ENCODE data around the gene ZMIZ1.
A peak's percentile ranks its signal among the peaks of the same experiment; 100 is the strongest.

Gene ZMIZ1

DNA sequence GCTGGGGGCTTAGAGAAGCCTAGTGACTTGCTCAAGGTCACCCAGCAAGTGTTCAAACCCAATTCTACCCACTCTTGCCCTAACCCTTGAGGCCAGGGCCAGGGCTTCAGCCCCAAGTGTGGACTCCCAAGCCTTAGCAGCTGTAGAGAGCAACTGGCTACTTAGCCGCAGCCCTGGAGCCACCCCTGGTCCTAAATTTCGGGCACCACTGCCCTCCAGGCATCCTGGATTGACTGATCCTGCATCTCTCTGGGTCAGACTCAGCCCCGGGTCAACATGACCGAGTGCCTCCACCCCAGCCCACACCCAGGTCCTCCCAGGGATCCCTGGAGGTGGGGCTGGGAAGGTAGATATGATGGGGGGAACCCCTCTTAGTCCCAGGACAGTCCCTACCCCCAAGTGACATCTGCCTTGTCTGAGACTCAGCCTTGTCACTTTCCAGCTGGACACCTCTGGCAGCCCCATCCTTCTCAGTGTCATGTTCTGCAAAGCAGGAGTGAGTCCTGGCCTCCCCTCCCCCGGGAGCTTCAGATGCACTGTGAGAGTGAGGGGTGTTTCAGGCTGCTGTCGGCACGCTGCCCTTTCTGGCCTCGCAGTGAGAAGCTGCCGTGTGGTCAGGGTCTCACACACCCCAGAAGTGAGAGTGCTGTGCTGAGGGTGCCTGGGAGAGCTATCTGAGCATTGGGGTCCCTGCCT, 89.8 kb downstream of the ZMIZ1 start:
- peak; percentile 42 for DNase-seq

DNA sequence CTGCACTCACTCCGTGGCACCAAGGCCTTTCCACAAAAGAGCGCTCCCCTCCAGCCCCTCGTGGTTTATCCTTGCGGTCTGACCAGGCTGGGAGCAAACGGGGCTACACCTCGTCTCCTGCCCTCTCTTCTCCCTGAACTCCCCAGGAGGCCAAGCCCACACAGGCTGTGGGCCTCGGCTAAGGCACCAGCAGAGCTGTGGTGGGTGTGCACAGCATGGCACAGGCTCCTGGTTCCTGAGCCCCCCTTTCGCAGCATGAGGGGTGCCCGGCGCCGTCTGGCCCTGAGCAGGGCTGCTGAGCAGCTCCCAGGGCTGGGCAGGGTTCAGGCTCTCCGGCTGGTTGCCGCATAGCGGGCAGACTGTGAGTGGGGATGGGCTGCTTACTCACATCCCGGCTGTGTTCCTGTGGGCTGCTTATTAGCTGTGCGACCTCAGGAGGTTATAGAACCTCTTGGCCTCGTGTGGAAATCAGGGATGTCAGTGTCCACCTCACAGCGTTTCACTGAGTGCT, 90.4 kb downstream of the ZMIZ1 start:
- no peak for DNase-seq

DNA sequence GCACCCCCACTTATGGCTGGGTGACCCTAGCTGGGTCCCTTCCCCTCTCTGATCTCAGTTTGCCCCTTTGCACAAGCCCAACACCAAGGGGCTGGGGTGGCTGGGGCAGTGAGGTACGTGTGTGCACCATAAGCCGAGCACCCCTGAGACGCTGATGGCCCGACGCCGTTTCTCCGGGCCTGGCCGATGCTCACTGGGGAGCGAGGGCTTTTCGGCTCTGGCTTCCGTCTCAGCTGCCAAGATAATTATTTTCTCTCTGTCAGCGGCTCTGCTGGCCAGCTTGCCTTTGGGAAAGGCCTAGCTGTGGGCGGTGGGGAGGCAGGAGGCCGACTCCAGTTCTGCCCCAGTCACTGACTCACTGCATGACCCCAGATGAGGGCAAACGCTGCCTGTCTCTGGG, 91.0 kb downstream of the ZMIZ1 start:
- DNase-seq, result no peak

DNA sequence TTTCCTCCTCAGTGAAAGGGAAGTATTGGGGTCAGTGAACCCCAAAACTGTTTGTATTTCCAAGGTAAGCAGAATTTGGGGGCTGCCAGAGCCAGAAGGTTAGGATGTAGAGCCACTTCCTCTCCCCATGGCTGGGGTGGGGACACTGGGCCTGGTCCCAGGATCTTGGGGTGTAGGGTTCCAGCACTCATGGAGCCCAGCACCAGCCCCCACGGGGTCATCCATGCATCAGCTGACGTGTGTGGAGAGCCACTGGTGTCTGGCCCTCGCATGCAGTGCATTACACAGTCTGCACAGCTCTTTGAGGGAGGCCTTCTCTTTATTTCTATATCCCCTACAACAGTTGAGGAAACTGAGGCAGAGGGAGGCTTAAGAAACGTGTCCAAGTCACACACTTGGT, 91.4 kb downstream of the ZMIZ1 start:
- no peak for DNase-seq

DNA sequence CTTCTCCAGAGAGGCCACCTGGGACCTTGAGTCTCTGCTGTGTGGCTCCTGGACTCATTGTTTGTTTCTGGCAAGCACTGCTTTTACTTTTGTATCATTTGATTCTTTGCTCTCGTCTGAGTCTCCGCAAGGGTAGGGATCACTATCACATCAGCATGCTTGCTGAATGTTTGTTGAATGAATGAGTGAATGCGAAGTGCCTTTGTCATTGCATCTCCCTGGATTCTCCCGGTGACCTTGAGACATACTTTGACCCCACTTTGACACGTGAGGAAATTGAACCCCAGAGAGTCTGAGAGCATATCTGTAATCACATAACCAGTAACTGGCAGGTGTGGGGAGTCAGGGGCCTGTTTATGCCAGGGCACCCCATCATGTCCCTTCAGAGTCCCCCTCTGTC, 92.8 kb downstream of the ZMIZ1 start:
- DNase-seq, result no peak

DNA sequence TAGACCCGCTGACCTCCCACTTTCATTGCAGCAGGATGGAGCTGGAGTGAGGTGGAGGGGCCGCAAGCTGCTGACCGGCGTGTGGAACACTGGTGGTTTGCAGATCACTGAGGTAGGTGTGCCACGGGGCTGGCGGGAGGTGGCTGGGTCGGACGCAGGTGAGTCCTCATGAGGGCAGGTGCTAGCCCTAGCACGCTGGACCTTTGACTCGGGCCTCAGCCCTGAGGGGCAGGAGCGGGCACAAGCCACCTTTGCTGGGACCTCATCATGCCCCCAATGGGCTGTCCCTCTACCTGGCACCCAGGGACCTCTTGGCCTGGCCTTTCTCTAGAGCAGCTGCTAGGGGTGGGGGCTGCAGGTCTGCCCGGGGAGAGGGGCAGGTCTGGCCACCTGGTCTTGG, 93.3 kb downstream of the ZMIZ1 start:
- no peak for DNase-seq

DNA sequence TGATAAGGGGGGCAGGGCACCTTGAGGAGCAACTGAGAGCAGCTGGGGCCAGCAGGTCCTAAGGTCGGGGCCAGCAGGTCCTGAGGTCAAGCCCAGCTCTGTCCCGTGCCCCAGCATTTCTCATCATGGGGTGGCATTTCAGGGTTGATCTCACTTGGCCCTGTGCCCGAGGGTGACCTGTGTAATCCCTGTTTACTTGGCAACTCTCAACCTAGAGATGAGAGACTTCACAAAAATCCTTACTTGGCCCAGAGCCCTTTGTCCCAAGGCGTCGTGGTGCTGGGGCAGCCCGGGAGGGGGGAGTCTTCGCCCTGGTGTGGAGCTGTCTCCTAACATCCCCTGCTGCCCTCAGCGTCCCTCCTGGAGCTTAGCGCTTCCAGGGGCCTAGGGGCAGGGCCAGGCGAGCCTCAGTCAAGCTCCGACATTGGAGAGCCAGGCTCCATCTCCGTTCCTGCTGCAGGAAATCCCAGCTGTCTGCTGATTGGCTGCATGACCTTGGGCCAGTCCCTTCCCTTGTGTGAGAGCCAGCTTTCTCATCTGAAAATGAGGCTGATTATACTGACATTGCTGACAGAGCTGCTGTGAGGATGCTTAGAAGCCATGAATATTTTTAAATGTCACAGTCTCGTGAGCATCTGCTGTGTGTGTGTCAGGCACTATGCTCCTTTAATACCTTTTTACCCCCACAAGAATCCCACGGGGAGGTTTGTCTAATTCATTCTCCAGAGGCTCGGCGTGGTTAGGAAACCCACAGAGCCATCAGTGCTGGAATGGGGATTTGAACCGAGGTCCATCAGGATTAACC, 94.3 kb downstream of the ZMIZ1 start:
- DNase-seq, result no peak

DNA sequence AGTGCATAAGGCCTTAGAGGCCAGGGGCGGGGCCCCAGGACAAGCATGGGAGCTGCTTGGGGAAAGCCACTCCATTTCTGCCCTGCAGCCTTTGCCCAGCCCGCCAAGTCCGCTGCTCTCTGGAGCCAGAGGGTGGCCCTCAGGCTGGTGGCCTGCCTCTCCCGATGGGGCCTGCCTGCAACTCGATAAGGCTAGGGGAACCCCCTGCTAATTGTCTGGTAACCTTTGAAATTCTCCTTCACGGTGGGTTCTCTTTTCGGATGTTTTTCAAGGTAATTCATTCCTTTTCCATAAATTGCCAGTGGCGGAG, 94.9 kb downstream of the ZMIZ1 start:
- DNase-seq, result peak; percentile 59

DNA sequence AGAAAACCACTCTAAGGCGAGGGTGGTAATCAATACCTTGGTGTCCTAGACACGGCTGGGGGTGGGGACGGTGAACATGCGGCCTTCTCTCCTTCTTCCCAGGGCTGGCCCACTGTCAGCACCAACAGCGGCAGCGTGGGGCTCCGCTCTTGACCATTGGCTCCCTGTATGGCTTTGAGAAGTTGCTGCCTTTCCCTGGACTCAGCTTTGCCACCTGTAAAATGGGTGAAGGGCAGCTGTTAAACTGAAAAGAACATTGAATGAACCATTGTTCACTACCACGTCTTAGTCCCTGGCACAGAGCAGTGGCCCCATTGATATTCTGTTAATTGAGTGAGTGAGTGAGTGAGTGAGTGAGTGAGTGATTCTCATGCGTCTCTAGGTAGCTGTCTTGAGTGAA, 95.3 kb downstream of the ZMIZ1 start:
- no peak for DNase-seq

DNA sequence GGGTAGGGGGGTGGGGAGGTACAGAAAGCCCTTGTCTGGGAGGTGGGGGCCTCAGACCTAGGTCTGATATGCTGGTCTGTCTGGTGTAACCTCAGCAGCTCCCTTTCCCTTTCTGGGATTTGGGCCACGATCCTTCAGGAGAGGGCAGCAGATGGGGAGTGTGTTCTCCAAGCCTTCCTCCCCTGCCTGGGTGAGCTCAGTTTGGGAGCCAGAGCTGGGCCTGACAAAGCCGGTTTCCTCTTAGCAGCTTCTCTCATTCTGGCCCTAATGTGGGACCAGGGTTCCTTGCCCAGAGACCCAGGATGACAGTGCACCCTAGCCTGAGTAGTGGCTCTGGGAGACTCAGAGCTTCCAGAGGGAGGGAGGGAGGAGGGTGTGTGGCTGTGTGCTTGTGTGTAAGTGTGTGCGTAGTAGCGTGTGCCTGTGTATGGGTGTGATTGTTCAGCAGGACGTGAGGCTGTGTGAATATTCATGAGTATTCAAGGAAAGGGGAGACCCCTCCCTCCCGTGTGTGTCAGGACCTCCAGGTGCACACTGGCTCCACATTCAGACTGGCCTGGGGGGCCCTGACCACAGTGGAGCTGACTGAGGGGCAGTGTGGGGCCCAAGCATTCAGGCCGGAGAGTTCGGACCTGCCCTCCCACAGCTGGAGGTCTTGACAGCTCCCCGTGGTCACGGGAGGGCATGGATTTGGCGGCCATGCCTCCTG, 96.5 kb downstream of the ZMIZ1 start:
- no peak for DNase-seq

DNA sequence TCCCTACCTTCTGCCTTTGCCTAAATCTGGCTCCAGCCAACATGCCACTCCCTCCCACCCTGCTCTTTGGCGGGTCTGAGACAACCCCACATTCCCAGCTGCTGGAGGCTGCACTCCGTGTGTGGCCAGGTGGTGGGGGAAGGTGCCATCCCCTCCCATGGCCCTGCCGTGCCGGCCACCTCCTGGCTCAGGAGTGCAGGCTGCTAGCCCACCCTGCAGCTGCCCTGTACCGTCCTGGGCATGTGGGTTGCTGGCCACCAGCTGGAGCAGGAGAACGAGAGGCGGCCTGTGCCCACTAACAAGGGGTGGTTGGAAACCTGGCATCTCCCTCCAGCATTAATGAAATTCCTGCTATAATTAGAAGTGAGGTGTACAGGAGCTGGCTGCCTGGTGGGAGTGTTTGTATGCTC, 97.6 kb downstream of the ZMIZ1 start:
- DNase-seq, result no peak

DNA sequence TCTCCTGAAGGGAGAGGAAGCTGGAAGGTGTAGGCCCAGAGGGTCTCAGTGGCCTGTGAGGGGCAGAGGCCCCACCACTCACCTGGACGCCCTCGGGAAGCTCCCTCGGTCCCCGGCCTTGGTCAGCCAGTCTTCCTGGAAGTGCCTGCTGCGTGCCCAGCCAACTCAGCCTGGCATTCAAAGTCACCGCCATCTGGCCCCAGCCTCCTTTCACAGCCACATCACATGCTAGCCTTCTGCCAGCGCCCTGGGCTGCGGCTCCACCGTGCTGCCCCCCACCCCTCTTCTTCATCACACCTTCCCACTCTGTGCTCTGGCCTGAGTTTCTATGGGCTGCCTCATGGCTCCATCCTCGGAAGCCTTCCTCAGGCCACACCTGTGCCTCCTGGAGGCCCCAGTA, 98.0 kb downstream of the ZMIZ1 start:
- DNase-seq, result no peak

DNA sequence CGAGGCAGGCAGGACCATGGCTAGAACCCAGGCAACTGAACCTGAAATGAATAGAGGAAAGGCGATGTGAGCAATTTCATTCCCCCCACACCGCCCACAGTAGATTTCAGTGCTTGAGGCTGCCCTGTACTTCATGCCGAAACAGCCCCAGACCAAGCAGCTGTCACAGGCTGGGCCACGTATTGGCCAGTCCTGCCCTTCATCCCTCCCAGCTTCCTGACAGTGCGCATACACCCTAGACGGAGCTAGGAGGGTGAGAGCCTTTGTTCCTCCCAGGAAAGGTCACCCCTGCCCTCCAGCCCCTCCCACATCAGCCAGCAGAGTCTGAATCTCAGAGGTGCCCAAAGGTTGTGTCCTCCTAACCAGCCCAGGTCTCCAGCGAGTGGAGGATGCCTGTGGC, 98.8 kb downstream of the ZMIZ1 start:
- DNase-seq, result no peak

DNA sequence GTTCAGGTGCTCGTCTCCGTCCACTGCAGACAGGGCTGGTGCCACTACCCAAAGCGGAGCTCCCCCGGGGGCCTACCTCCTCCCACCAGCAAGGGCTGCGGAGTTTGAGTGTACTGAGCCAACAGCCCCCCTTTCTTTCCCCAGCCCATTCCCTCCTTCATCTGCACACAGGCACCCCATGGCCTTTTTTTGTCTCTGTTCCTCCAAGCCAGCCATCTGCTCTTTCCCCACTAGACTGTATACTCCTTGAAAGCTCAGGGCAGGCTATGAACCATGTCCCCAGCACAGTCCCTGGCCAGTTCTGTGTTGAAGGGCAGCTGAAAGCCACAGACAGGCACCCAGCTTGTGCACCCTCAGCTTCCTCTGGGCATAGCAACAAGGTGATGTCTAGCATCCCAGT, 99.4 kb downstream of the ZMIZ1 start:
- no peak for DNase-seq

DNA sequence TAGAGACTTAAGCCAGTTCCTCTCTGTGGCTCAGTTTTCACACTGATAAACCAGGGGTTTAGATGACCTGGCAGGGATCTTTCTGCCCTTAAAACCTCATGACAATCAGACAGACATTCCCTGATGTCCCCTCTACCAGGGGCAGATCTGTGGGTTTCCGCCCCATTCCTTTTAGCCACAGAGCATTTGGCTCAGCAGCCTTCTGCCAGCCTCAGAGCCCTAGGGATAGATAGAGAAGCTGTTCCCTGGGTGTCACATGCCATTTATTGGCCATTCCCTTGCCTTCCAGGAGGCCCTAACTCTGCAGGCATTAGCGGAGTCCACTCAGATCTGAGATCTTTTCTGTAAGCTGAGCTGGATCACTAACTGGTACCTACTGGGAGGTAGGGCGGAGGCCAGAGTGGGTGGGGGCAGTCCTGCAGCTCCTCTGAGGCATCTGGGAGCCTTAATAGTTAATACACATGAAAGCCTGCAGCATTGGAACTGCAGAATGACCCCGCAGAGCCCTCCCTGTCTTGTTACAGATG, 101.5 kb downstream of the ZMIZ1 start:
- no peak for DNase-seq

DNA sequence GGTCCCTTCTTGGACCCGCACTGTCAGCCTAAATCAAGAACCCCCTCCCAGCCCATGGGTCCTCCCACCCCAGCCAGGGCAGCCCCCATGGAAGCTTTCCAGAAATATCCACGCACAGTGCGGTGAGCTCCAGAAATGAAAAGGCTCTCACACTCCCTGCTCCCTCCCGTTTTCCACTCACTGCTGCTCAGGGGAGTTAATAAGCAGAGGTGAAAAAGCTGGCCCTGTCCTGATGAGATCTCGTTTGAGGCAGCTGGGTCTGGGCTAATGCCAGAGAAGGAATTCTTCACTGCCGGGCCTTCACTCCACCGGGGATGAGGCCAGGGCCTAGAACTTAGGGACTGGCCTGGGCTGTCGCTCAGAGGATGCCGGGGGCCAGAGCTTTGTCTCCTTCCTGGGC, 102.2 kb downstream of the ZMIZ1 start:
- no peak for DNase-seq

DNA sequence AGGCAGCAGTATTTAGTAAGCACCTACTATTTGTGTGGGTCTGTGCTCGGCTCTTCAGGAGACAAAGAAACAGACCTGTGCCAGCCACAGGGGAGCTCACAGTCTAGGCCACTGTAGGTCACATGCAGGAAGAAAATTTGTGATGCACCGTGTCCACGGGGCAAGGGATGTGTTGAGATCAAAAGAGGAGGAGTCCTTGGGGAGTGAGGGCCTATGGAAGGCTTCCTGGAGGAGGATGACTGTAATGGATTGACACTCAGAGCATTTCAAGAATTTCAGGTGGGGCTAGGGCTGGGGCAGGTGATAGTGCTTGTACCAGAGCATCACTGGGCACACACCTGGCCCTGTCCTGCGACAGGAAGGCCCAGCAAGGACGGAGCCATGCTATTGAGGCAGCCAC, 102.7 kb downstream of the ZMIZ1 start:
- DNase-seq, result no peak

DNA sequence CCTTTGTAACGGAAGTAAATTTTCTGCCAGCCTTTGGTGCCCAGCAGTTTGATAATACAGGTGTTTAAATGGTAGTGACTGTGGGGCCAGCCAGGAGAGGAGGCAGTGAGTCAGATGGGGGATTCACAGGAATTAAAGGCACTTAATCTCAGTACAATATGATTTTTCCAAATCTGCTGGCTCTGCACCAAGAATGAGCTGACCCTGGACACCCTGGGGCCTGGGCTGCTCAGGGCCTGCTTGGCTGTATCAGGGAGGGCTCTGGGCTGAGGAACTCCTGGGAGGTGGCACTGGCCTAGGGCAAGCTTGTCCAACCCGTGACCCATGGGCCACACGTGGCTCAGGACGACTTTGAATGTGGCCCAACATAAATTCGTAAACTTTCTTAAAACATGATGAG, 104.1 kb downstream of the ZMIZ1 start:
- DNase-seq, result no peak

DNA sequence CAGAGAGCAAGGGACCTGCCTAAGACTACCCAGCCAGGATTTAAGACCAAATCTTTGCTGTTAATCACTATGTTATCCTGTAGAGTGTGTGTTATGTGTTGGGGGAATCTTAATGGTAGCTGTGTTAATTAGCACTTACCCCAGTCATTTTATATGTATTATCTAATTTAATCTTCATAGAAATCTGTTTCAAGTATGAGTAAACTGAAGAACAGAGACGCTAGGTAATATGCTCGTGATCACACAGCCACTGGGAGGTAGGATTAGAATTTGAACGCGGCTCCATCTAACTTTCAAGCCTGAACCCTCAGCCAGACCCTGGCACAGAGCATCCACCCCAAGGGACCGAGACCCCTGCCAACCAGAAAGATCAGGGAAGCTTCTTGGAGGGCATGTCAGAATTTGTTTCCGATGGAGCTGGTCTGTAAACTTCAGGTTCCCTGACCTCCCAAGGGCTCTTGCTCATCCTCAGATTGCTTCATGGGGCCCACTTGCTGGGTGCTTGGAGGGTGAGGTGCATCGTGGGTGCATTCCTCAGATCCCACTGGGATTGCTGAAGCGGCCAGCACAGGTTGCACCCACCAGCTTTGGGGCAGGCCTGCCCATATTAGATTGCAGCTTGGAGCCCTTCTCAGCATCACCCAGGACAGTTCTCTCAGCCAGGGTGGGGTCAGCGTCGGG, 105.0 kb downstream of the ZMIZ1 start:
- no peak for DNase-seq

DNA sequence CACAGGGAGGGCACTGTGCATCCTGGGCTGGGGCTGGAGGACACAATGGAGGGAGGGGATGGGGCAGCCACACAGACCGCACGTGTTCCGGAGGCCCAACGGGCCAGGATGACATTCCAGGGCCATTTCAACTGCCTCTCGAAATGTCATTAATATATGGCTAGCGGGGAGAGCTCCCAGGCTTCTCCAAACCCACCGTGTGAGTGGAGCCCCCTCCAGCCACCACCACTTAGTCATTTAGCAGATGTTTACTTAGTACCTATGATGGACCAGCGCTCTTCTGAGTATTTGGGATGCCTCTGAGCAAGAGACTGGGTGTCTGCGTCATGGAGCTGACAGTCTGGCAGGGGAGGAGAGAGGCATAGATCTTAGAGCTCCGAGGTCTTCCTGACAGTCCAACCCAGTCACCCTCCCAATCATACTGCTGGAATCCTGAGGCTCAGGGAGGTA, 107.3 kb downstream of the ZMIZ1 start:
- no peak for DNase-seq

DNA sequence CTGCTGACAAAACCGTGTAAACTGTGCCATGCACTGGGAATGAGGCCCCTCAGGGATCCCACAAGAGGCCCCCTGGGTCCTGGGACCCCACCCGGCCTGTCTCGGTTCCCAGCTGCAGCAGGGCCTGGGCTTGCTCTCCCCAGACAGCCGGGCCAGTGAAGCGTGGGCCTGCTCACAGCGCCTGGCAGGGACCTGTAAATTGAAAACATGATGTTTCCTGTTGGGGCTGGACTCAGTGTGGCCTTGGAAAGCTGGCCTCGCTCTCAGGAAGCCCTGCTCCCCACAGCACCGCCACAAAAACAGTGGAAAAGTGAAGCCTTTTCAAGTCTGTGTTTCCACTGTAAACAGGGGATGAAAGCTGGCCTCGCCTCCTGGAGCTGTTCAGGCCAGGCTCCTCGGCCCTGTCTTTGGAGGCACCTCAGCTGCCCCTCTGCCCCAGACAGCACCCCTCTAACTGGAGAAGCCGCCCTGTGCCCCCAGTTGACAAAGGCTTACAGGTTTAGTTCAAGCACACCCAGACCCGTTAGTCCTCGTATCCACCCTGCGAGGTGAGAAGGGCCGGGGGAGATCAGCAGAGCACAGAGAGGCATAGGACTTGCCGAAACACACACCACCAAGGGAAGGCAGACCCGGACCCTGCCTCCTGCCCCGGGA, 108.3 kb downstream of the ZMIZ1 start:
- DNase-seq, result peak; percentile 22

DNA sequence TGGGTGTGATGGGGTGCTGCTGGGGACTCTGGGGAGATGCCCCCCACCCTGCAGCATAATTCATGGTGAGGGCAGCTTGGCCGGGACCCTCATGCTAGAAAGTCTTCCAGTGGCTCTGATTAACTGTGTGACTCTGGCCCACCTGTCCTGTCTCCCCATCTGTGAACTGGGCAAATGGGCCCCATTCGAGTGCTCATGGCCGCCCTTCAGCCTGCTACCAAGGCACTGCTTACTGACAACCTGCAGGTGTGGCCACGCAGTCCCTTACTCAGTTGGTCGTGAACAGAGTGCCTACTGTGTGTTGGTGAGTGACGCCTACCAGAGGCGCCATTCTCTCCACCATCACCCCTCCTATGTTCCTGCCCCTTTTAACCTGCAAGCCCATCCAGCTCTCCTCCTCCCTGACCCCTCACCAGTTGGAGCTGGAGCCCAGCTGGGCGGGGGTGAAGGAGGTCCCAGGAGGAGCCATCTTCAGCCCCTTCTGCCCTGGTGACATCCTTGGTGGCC, 109.4 kb downstream of the ZMIZ1 start:
- DNase-seq, result no peak

All from hematopoietic multipotent progenitor cell treated with erythropoietin and hydrocortisone succinate and interleukin-3 and kit ligand, for 4 days (in vitro differentiated cells).